ENCODE data around the gene LPP.

Gene LPP

GRCh38 chr3:188531210-188531609, 377.3 kb downstream of the LPP start:
- no peak overlapping the region for H3K27ac ChIP-seq (ENCODE audit: low read length)
- H3K9me2 ChIP-seq (replicated peaks; ENCODE audit: insufficient read depth, low read length): no peaks in the 10 kb centered on the region
- no peaks in the 10 kb centered on the region for H3K79me2 ChIP-seq (ENCODE audit: low read length)
- no peak for TF ChIP-seq EZH2phosphoT487 (IDR thresholded peaks at IDR 0.05; ENCODE audit: low read length)
- TF ChIP-seq CTCF (IDR thresholded peaks at IDR 0.05; ENCODE audit: low read length): no peak
- no peak for TF ChIP-seq EZH2 (optimal IDR thresholded peaks at IDR 0.05; ENCODE audit: low read depth, low read length)
- H3K9me3 ChIP-seq (replicated peaks; ENCODE audit: insufficient read depth, low read length): no peaks in the 10 kb centered on the region
- H2AFZ ChIP-seq (ENCODE audit: low read length): no peak overlapping the region
- no peaks in the 10 kb centered on the region for H4K20me1 ChIP-seq (ENCODE audit: insufficient read depth, low read length)
- H3K4me1 ChIP-seq (ENCODE audit: low read length): no peaks in the 10 kb centered on the region
- H3K36me3 ChIP-seq (replicated peaks; ENCODE audit: insufficient read depth, low read length): no peaks in the 10 kb centered on the region
- H3K4me2 ChIP-seq (ENCODE audit: low read depth, low read length): no peak overlapping the region
- H3K9ac ChIP-seq (ENCODE audit: low read length): no peak overlapping the region
- H3K27me3 ChIP-seq (replicated peaks; ENCODE audit: insufficient read depth, low read length): no peaks in the 10 kb centered on the region
- no peak overlapping the region for H3K4me3 ChIP-seq (ENCODE audit: low read length)
- H3F3A ChIP-seq (ENCODE audit: insufficient read depth, low read length): no peaks in the 10 kb centered on the region
- no peak for DNase-seq

- peak; percentile 1 for DNase-seq
- Histone ChIP-seq H3K4me3 (ENCODE audit: low read length) (no peak overlapping the region), H3K4me2 (ENCODE audit: low read depth, low read length) (no peak overlapping the region), H3K79me2 (ENCODE audit: low read length) (no peaks in the 10 kb centered on the region), H3K27me3 (replicated peaks; ENCODE audit: insufficient read depth, low read length) (no peaks in the 10 kb centered on the region), H3K27ac (ENCODE audit: low read length) (no peak overlapping the region), H3K9me2 (replicated peaks; ENCODE audit: insufficient read depth, low read length) (no peaks in the 10 kb centered on the region), H3K9me3 (replicated peaks; ENCODE audit: insufficient read depth, low read length) (no peaks in the 10 kb centered on the region), H3K36me3 (replicated peaks; ENCODE audit: insufficient read depth, low read length) (no peaks in the 10 kb centered on the region), H3K9ac (ENCODE audit: low read length) (no peak overlapping the region), H2AFZ (ENCODE audit: low read length) (no peak overlapping the region), H4K20me1 (ENCODE audit: insufficient read depth, low read length) (no peaks in the 10 kb centered on the region), H3F3A (ENCODE audit: insufficient read depth, low read length) (no peaks in the 10 kb centered on the region), H3K4me1 (ENCODE audit: low read length) (no peaks in the 10 kb centered on the region)
- TF ChIP-seq EZH2 (optimal IDR thresholded peaks at IDR 0.05; ENCODE audit: low read depth, low read length): no peak
- TF ChIP-seq EZH2phosphoT487 (IDR thresholded peaks at IDR 0.05; ENCODE audit: low read length): no peak
- TF ChIP-seq CTCF (IDR thresholded peaks at IDR 0.05; ENCODE audit: low read length): no peak
Observed at GRCh38 chr3:188533172-188533571, 379.2 kb downstream of the LPP start.

GRCh38 chr3:188533612-188534357, 379.8 kb downstream of the LPP start:
- no peak overlapping the region for H3K4me3 ChIP-seq (ENCODE audit: low read length)
- no peaks in the 10 kb centered on the region for H3K36me3 ChIP-seq (replicated peaks; ENCODE audit: insufficient read depth, low read length)
- no peak overlapping the region for H3K27ac ChIP-seq (ENCODE audit: low read length)
- DNase-seq: no peak
- no peak for TF ChIP-seq CTCF (IDR thresholded peaks at IDR 0.05; ENCODE audit: low read length)
- TF ChIP-seq EZH2 (optimal IDR thresholded peaks at IDR 0.05; ENCODE audit: low read depth, low read length): no peak
- TF ChIP-seq EZH2phosphoT487 (IDR thresholded peaks at IDR 0.05; ENCODE audit: low read length): no peak
- H3K9ac ChIP-seq (ENCODE audit: low read length): no peak overlapping the region
- H3K4me2 ChIP-seq (ENCODE audit: low read depth, low read length): no peak overlapping the region
- no peak overlapping the region for H2AFZ ChIP-seq (ENCODE audit: low read length)
- H3K79me2 ChIP-seq (ENCODE audit: low read length): no peaks in the 10 kb centered on the region
- no peaks in the 10 kb centered on the region for H4K20me1 ChIP-seq (ENCODE audit: insufficient read depth, low read length)
- H3K27me3 ChIP-seq (replicated peaks; ENCODE audit: insufficient read depth, low read length): no peaks in the 10 kb centered on the region
- H3K4me1 ChIP-seq (ENCODE audit: low read length): no peaks in the 10 kb centered on the region
- no peaks in the 10 kb centered on the region for H3K9me2 ChIP-seq (replicated peaks; ENCODE audit: insufficient read depth, low read length)
- no peaks in the 10 kb centered on the region for H3K9me3 ChIP-seq (replicated peaks; ENCODE audit: insufficient read depth, low read length)
- no peaks in the 10 kb centered on the region for H3F3A ChIP-seq (ENCODE audit: insufficient read depth, low read length)

Measured in MM.1S (cell line).